Skeletal muscle satellite cell (primary cell): ENCODE measurements around the gene MYCBP2. TPM values are rescaled to one million over a fixed set of nuclear protein-coding genes. Genes with fewer than 3 reads are reported as not detected.

ENCODE experiments used
- H3K27me3 ChIP-seq: 2 replicates; pipeline ENCODE4 v1.7.0; 2013; ENCODE audit warnings: low read length; ENCODE audit not compliant: control insufficient read depth, insufficient read depth
- H3K36me3 ChIP-seq: 2 replicates; pipeline ENCODE4 v1.7.0; 2013; ENCODE audit warnings: mild to moderate bottlenecking, control low read depth, low read length; ENCODE audit not compliant: insufficient read depth
- H3K4me1 ChIP-seq: 2 replicates; pipeline ENCODE4 v1.7.0; 2013; ENCODE audit warnings: low read length; ENCODE audit not compliant: control insufficient read depth, insufficient read depth
- H3K4me2 ChIP-seq: 2 replicates; pipeline ENCODE4 v1.7.0; 2013; ENCODE audit warnings: mild to moderate bottlenecking, low read length
- H3K4me3 ChIP-seq: 2 replicates; pipeline ENCODE4 v1.7.0; 2013; ENCODE audit warnings: low read length
- H3K9ac ChIP-seq: 2 replicates; pipeline ENCODE4 v1.7.0; 2013; ENCODE audit warnings: mild to moderate bottlenecking, low read depth, low read length, moderate library complexity
- H3K9me3 ChIP-seq: replicated peaks from 2 replicates; pipeline ENCODE4 v1.7.0; 2013; ENCODE audit warnings: mild to moderate bottlenecking, control low read depth, low read length
- total RNA-seq: library from RNA; depleted of rRNA; stranded (reverse); fragments of >200 nt; gene quantifications from 2 replicates; pipeline ENCODE4 v1.2.3, GENCODE V29; 2012; rRNA removed

Gene MYCBP2
- total RNA-seq: 67.5 and 74.3 TPM in 2 replicates

- H3K36me3 ChIP-seq: no peaks in the 10 kb centered on the region
- H3K4me3 ChIP-seq: peak within 1 kb of the TSS; percentile 94
- peak within 1 kb of the TSS; percentile 86 for H3K9ac ChIP-seq
- H3K4me2 ChIP-seq: peak within 1 kb of the TSS; percentile 91
- no peaks in the 10 kb centered on the region for H3K27me3 ChIP-seq
- no peaks in the 10 kb centered on the region for H3K9me3 ChIP-seq
- H3K4me1 ChIP-seq: peaks cover 30% of the 10 kb centered on the region
These were observed at the start of gene MYCBP2 for GRCh38 chr13:77326905-77327604. MYCBP2 (minus strand) TSS chr13:77327094; CDS start chr13:77326775, 319 bp downstream.

- no peak overlapping the region for H3K4me3 ChIP-seq
- no peaks in the 10 kb centered on the region for H3K9me3 ChIP-seq
- H3K27me3 ChIP-seq: no peaks in the 10 kb centered on the region
- no peaks in the 10 kb centered on the region for H3K4me1 ChIP-seq
- no peak overlapping the region for H3K4me2 ChIP-seq
- no peak overlapping the region for H3K9ac ChIP-seq
- H3K36me3 ChIP-seq: no peaks in the 10 kb centered on the region
These were observed 48.7 kb upstream of the MYCBP2 start for GRCh38 chr13:77375560-77376108.

GRCh38 chr13:77374786-77375185, 47.9 kb upstream of the MYCBP2 start:
- H3K27me3 ChIP-seq: no peaks in the 10 kb centered on the region
- no peaks in the 10 kb centered on the region for H3K9me3 ChIP-seq
- H3K4me2 ChIP-seq: no peak overlapping the region
- H3K36me3 ChIP-seq: no peaks in the 10 kb centered on the region
- H3K4me3 ChIP-seq: no peak overlapping the region
- no peaks in the 10 kb centered on the region for H3K4me1 ChIP-seq
- H3K9ac ChIP-seq: no peak overlapping the region

- H3K27me3 ChIP-seq: no peaks in the 10 kb centered on the region
- H3K9ac ChIP-seq: no peak overlapping the region
These were observed 47.4 kb upstream of the MYCBP2 start for GRCh38 chr13:77374339-77374738.

GRCh38 chr13:77373502-77373901, 46.6 kb upstream of the MYCBP2 start:
- H3K36me3 ChIP-seq: no peaks in the 10 kb centered on the region
- H3K9me3 ChIP-seq: no peaks in the 10 kb centered on the region
- H3K4me1 ChIP-seq: no peaks in the 10 kb centered on the region
- H3K27me3 ChIP-seq: no peaks in the 10 kb centered on the region
- H3K4me3 ChIP-seq: no peak overlapping the region
- H3K9ac ChIP-seq: no peak overlapping the region
- no peak overlapping the region for H3K4me2 ChIP-seq

More at GRCh38 chr13:77374339-77374738, 47.4 kb upstream of the MYCBP2 start:
- no peaks in the 10 kb centered on the region for H3K36me3 ChIP-seq
- H3K4me1 ChIP-seq: no peaks in the 10 kb centered on the region
- no peak overlapping the region for H3K4me3 ChIP-seq
- H3K4me2 ChIP-seq: no peak overlapping the region
- H3K9me3 ChIP-seq: no peaks in the 10 kb centered on the region

- Histone ChIP-seq H3K9ac (no peak overlapping the region), H3K36me3 (no peaks in the 10 kb centered on the region), H3K9me3 (no peaks in the 10 kb centered on the region), H3K4me1 (no peaks in the 10 kb centered on the region), H3K4me3 (no peak overlapping the region), H3K27me3 (no peaks in the 10 kb centered on the region), H3K4me2 (no peak overlapping the region)
These were observed 45.4 kb upstream of the MYCBP2 start for GRCh38 chr13:77372275-77372674.

- no peak overlapping the region for H3K4me3 ChIP-seq
- no peaks in the 10 kb centered on the region for H3K36me3 ChIP-seq
- no peak overlapping the region for H3K4me2 ChIP-seq
- H3K27me3 ChIP-seq: no peaks in the 10 kb centered on the region
- no peaks in the 10 kb centered on the region for H3K9me3 ChIP-seq
- H3K9ac ChIP-seq: no peak overlapping the region
- H3K4me1 ChIP-seq: no peaks in the 10 kb centered on the region
These were observed 44.0 kb upstream of the MYCBP2 start for GRCh38 chr13:77370888-77371287.

- no peak overlapping the region for H3K4me2 ChIP-seq
- H3K27me3 ChIP-seq: peaks cover 10% of the 10 kb centered on the region
- H3K9me3 ChIP-seq: no peaks in the 10 kb centered on the region
- H3K36me3 ChIP-seq: no peaks in the 10 kb centered on the region
- H3K4me3 ChIP-seq: no peak overlapping the region
- H3K9ac ChIP-seq: no peak overlapping the region
- no peaks in the 10 kb centered on the region for H3K4me1 ChIP-seq
These were observed 35.3 kb upstream of the MYCBP2 start for GRCh38 chr13:77362166-77362565.

GRCh38 chr13:77360032-77360685, 33.3 kb upstream of the MYCBP2 start:
- H3K36me3 ChIP-seq: no peaks in the 10 kb centered on the region
- H3K9ac ChIP-seq: no peak overlapping the region
- peaks cover 10% of the 10 kb centered on the region for H3K27me3 ChIP-seq
- no peak overlapping the region for H3K4me2 ChIP-seq
- no peaks in the 10 kb centered on the region for H3K4me1 ChIP-seq
- no peak overlapping the region for H3K4me3 ChIP-seq
- no peaks in the 10 kb centered on the region for H3K9me3 ChIP-seq

- H3K4me1 ChIP-seq: no peaks in the 10 kb centered on the region
- H3K4me2 ChIP-seq: no peak overlapping the region
- peaks cover 9% of the 10 kb centered on the region for H3K27me3 ChIP-seq
- no peaks in the 10 kb centered on the region for H3K9me3 ChIP-seq
- no peaks in the 10 kb centered on the region for H3K36me3 ChIP-seq
- no peak overlapping the region for H3K9ac ChIP-seq
- no peak overlapping the region for H3K4me3 ChIP-seq
These were observed 32.3 kb upstream of the MYCBP2 start for GRCh38 chr13:77359171-77359570.

- Histone ChIP-seq H3K36me3 (no peaks in the 10 kb centered on the region), H3K9me3 (no peaks in the 10 kb centered on the region), H3K4me2 (no peak overlapping the region), H3K4me1 (no peaks in the 10 kb centered on the region), H3K27me3 (peaks cover 4% of the 10 kb centered on the region), H3K9ac (no peak overlapping the region), H3K4me3 (no peak overlapping the region)
These were observed 31.1 kb upstream of the MYCBP2 start for GRCh38 chr13:77358001-77358400.
